H1 (cell line): ENCODE data around the gene CAPZA2. TPM values are rescaled to one million over a fixed set of nuclear protein-coding genes. Genes with fewer than 3 reads are reported as not detected.

Source experiments
- CTCF ChIA-PET: fragments of 300-600 bp; sonication (Branson Sonifier 250); formaldehyde crosslinking; loops from one replicate; lab custom pipeline; 2021; ENCODE audit not compliant: partially characterized antibody; lab: Charles Lee
- POLR2A ChIA-PET: fragments of 300-600 bp; sonication (Branson Sonifier 250); formaldehyde crosslinking; loops from one replicate; lab custom pipeline; 2021; ENCODE audit warnings: inconsistent platforms; ENCODE audit not compliant: partially characterized antibody; lab: Charles Lee
- DNase-seq, 2 experiments: peaks; one replicate each; pipeline versions ENCODE4 v3.0.0 to v3.0.0-alpha.2; 2010 to 2022; ENCODE audit warnings: low spot score in 2 of 2, low read depth in 1 of 2, mixed read lengths in 1 of 2
- FAIRE-seq: peaks from 2 replicates; lab custom pipeline; 2011; peaks lifted over from hg19 to GRCh38; lab: Jason Lieb, UNC
- H2AFZ ChIP-seq: 2 replicates; pipeline ENCODE4 v1.8.1; 2012; ENCODE audit warnings: low read length, inconsistent platforms
- H2AK5ac ChIP-seq: 2 replicates; pipeline ENCODE4 v1.6.1; 2013; ENCODE audit warnings: low read depth, low read length
- H2BK120ac ChIP-seq: replicated peaks from 2 replicates; pipeline ENCODE3; 2013; ENCODE audit warnings: low read depth, low read length, inconsistent platforms
- H2BK12ac ChIP-seq: 2 replicates; pipeline ENCODE4 v1.6.1; 2013; ENCODE audit warnings: low read depth, low read length
- H2BK15ac ChIP-seq: 2 replicates; pipeline ENCODE4 v1.6.1; 2013; ENCODE audit warnings: low read length
- H2BK20ac ChIP-seq: 2 replicates; pipeline ENCODE4 v1.6.1; 2013; ENCODE audit warnings: low read length
- H2BK5ac ChIP-seq: 2 replicates; pipeline ENCODE4 v1.6.1; 2013; ENCODE audit warnings: low read depth, low read length
- H3K14ac ChIP-seq: 2 replicates; pipeline ENCODE4 v1.6.1; 2013; ENCODE audit warnings: inconsistent platforms; ENCODE audit not compliant: insufficient read length
- H3K18ac ChIP-seq: 2 replicates; pipeline ENCODE4 v1.6.1; 2013; ENCODE audit warnings: low read length; ENCODE audit errors: extremely low read depth
- H3K23ac ChIP-seq: 2 replicates; pipeline ENCODE4 v1.6.1; 2013; ENCODE audit warnings: inconsistent platforms; ENCODE audit not compliant: insufficient read length
- H3K23me2 ChIP-seq: 2 replicates; pipeline ENCODE4 v1.6.1; 2013; ENCODE audit warnings: low read depth, low read length
- H3K27ac ChIP-seq: 2 replicates; pipeline ENCODE4 v1.6.1; 2011; ENCODE audit warnings: low read depth, low read length, inconsistent platforms
- H3K27me3 ChIP-seq, 4 experiments: replicated peaks in 1 of 4; 1 replicate in 1 of 4; 2 replicates in 3 of 4; pipeline versions ENCODE4 v1.6.1 to v1.8.1; 2011 to 2013; ENCODE audit warnings: low read length in 3 of 4, mild to moderate bottlenecking in 3 of 4, inconsistent platforms in 2 of 4, mixed read lengths in 2 of 4, moderate library complexity in 1 of 4; ENCODE audit not compliant: control insufficient read depth in 3 of 4, insufficient read depth in 3 of 4; ENCODE audit errors: extremely low read depth in 1 of 4
- H3K36me3 ChIP-seq, 4 experiments: 2 replicates each; pipeline versions ENCODE4 v1.6.1 to v1.8.1; 2011 to 2013; ENCODE audit warnings: mild to moderate bottlenecking in 4 of 4, low read length in 3 of 4, moderate library complexity in 2 of 4, control low read depth in 1 of 4, inconsistent platforms in 1 of 4; ENCODE audit not compliant: insufficient read depth in 4 of 4, control insufficient read depth in 2 of 4
- H3K4ac ChIP-seq: replicated peaks from 2 replicates; pipeline ENCODE3; 2013; ENCODE audit warnings: low read length, low read depth, mixed read lengths, inconsistent platforms; ENCODE audit not compliant: insufficient read length
- H3K4me1 ChIP-seq, 4 experiments: replicated peaks in 1 of 4; 1 replicate in 1 of 4; 2 replicates in 3 of 4; pipeline versions ENCODE4 v1.6.1 to v1.8.1; 2011 to 2013; ENCODE audit warnings: low read length in 3 of 4, inconsistent platforms in 2 of 4, mixed read lengths in 1 of 4; ENCODE audit not compliant: insufficient read depth in 4 of 4, control insufficient read depth in 3 of 4
- H3K4me2 ChIP-seq, 2 experiments: 2 replicates each; pipeline versions ENCODE4 v1.6.1 to v1.8.1; 2011 to 2013; ENCODE audit warnings: low read depth in 2 of 2, low read length in 2 of 2, control low read depth in 1 of 2, inconsistent platforms in 1 of 2, mild to moderate bottlenecking in 1 of 2; ENCODE audit not compliant: insufficient read depth in 1 of 2
- H3K4me3 ChIP-seq, 4 experiments: fragments of 200-600, 300-600 bp in 1 of 4; sonication (generic), shearing (Covaris generic), sonication (Bioruptor Twin) in 1 of 4; 2 replicates each; pipeline versions ENCODE4 v1.5.1 to v1.8.1; 2011 to 2016; ENCODE audit warnings: low read length in 4 of 4, low read depth in 3 of 4, control low read depth in 2 of 4, inconsistent platforms in 2 of 4, mild to moderate bottlenecking in 2 of 4, mixed read lengths in 1 of 4, moderate library complexity in 1 of 4; ENCODE audit not compliant: insufficient read depth in 2 of 4; ENCODE audit errors: extremely low read depth in 1 of 4
- H3K56ac ChIP-seq: replicated peaks from 2 replicates; pipeline ENCODE3; 2013; ENCODE audit warnings: low read depth, mild to moderate bottlenecking, mixed read lengths, low read length, inconsistent platforms; ENCODE audit not compliant: insufficient read length
- H3K79me1 ChIP-seq: 2 replicates; pipeline ENCODE4 v1.6.1; 2013; ENCODE audit warnings: low read depth, low read length, control low read depth
- H3K79me2 ChIP-seq, 2 experiments: 2 replicates each; pipeline versions ENCODE4 v1.6.1 to v1.8.1; 2012 to 2013; ENCODE audit warnings: low read length in 2 of 2, mild to moderate bottlenecking in 2 of 2, inconsistent platforms in 1 of 2; ENCODE audit not compliant: insufficient read depth in 2 of 2, control insufficient read depth in 1 of 2
- H3K9ac ChIP-seq, 4 experiments: replicated peaks in 1 of 4; 1 replicate in 1 of 4; 2 replicates in 3 of 4; pipeline versions ENCODE4 v1.6.1 to v1.8.1; 2011 to 2013; ENCODE audit warnings: low read depth in 3 of 4, low read length in 3 of 4, control low read depth in 2 of 4, mild to moderate bottlenecking in 2 of 4, moderate library complexity in 2 of 4, inconsistent platforms in 1 of 4; ENCODE audit errors: extremely low read depth in 1 of 4
- H3K9me3 ChIP-seq, 2 experiments: 2 replicates each; pipeline versions ENCODE4 v1.6.1 to v1.8.1; 2012 to 2013; ENCODE audit warnings: mild to moderate bottlenecking in 2 of 2, moderate library complexity in 2 of 2, control low read depth in 1 of 2, inconsistent platforms in 1 of 2, low read depth in 1 of 2, low read length in 1 of 2, mixed read lengths in 1 of 2; ENCODE audit not compliant: insufficient read depth in 2 of 2
- H4K20me1 ChIP-seq, 2 experiments: replicated peaks in 1 of 2; 2 replicates each; pipeline versions ENCODE3 to v1.8.1; 2011 to 2013; ENCODE audit warnings: inconsistent platforms in 2 of 2, low read length in 2 of 2, mild to moderate bottlenecking in 1 of 2; ENCODE audit not compliant: insufficient read depth in 2 of 2, control insufficient read depth in 1 of 2
- H4K5ac ChIP-seq: 2 replicates; pipeline ENCODE4 v1.6.1; 2013; ENCODE audit warnings: low read length, low read depth, mixed read lengths, inconsistent platforms; ENCODE audit not compliant: insufficient read length
- H4K8ac ChIP-seq: 2 replicates; pipeline ENCODE4 v1.8.0; 2013; ENCODE audit warnings: mild to moderate bottlenecking, moderate library complexity, low read length, inconsistent platforms; ENCODE audit not compliant: insufficient read depth; ENCODE audit errors: extremely low read depth
- H4K91ac ChIP-seq: replicated peaks from 2 replicates; pipeline ENCODE3; 2013; ENCODE audit warnings: low read length, mixed read lengths, inconsistent platforms; ENCODE audit not compliant: insufficient read length
- CBX8 ChIP-seq: fragments of 300-800, 300-1000 bp; sonication (generic); IDR thresholded peaks from 2 replicates; pipeline ENCODE4 v1.7.1; 2016; ENCODE audit warnings: low read depth, low read length, borderline replicate concordance
- CHD2 ChIP-seq: IDR thresholded peaks from 2 replicates; pipeline ENCODE4 v1.6.1; 2012; ENCODE audit warnings: low read length, improper control_type of control experiment
- CREB1 ChIP-seq: IDR thresholded peaks from 2 replicates; pipeline ENCODE4 v1.6.1; 2012; ENCODE audit warnings: inconsistent platforms
- E2F6 ChIP-seq: IDR thresholded peaks from 2 replicates; pipeline ENCODE4 v1.6.1; 2012; ENCODE audit warnings: inconsistent platforms
- HDAC2 ChIP-seq, 2 experiments: fragments of 300-600 bp in 1 of 2; sonication (generic) in 1 of 2; IDR thresholded peaks; 2 replicates each; pipeline ENCODE4 v1.6.1; 2011 to 2012; ENCODE audit warnings: low read depth in 2 of 2, low read length in 2 of 2, mild to moderate bottlenecking in 2 of 2, moderate library complexity in 2 of 2, borderline replicate concordance in 1 of 2, inconsistent platforms in 1 of 2
- MAX ChIP-seq: IDR thresholded peaks from 2 replicates; pipeline ENCODE4 v1.6.1; 2012; ENCODE audit warnings: inconsistent platforms
- POLR2A ChIP-seq, 2 experiments: IDR thresholded peaks; 1 replicate in 1 of 2; 2 replicates in 1 of 2; pipeline ENCODE4 v1.6.1; 2011; ENCODE audit warnings: low read depth in 2 of 2, low read length in 2 of 2, mild to moderate bottlenecking in 2 of 2; ENCODE audit errors: control extremely low read depth in 1 of 2
- POLR2AphosphoS5 ChIP-seq: IDR thresholded peaks from 2 replicates; pipeline ENCODE4 v1.6.1; 2011; ENCODE audit warnings: low read depth, low read length
- TAF1 ChIP-seq: IDR thresholded peaks from 2 replicates; pipeline ENCODE4 v1.6.1; 2011; ENCODE audit warnings: mild to moderate bottlenecking, low read depth, low read length
- TEAD4 ChIP-seq: IDR thresholded peaks from 2 replicates; pipeline ENCODE4 v1.6.1; 2012; ENCODE audit warnings: low read depth, low read length, inconsistent platforms, mixed read lengths
- WGBS, 2 experiments: shearing (Covaris generic) in 1 of 2; methylation state at CpG; one replicate each; pipeline versions ENCODE4 v1.1.6 to v1.1.7; 2013 to 2015; ENCODE audit warnings: low lambda C conversion rate in 2 of 2, mixed read lengths in 2 of 2, inconsistent platforms in 1 of 2, low coverage in 1 of 2, missing lambda C conversion rate in 1 of 2; ENCODE audit not compliant: insufficient replicate concordance in 2 of 2, insufficient coverage in 1 of 2, insufficient read length in 1 of 2; ENCODE audit errors: extremely low coverage in 1 of 2, missing lambda C conversion rate in 1 of 2; 5-methylcytosine and 5-hydroxymethylcytosine counted together
- polyA plus RNA-seq, 7 experiments: library from polyadenylated mRNA; depleted of rRNA in 3 of 7; stranded (reverse) in 5 of 7; unstranded in 2 of 7; fragments of >200 nt in 5 of 7; fragments of 200-250 nt in 2 of 7; gene quantifications; 1 replicate in 5 of 7; 2 replicates in 1 of 7; 4 replicates in 1 of 7; pipeline versions ENCODE4 v1.2.1 to v1.2.3, GENCODE V29; 2011 to 2013; ENCODE audit warnings: missing spikeins in 2 of 7, mixed read lengths in 2 of 7
- total RNA-seq: library from RNA; stranded (reverse); fragmentation: NEBNext Ultra II Directional; extraction: Animal tissue kit (Norgen Biotek cat#: 25700); gene quantifications from 2 replicates; pipeline ENCODE4 v1.2.1, GENCODE V29; 2021

The CAPZA2 gene
- total and polyA plus RNA-seq, 2 of the 8 experiments (the other 6 are each of a cell fraction or from before 2014, with no cell fraction given), result 33.2 to 145 TPM

GRCh38 chr7:116953906-116954838, 91.8 kb downstream of the CAPZA2 start:
- peak overlapping the region; percentile 3 for H3K14ac ChIP-seq
- peak overlapping the region; percentile 56 for H3K18ac ChIP-seq
- peaks cover 3% of the 10 kb centered on the region for H3K23me2 ChIP-seq
- H4K91ac ChIP-seq, result no peak overlapping the region
- peaks cover 0 to 29% of the 10 kb centered on the region in 2 experiments; a peak in 2 of 4 replicates for H3K79me2 ChIP-seq
- H2BK120ac ChIP-seq, result no peak overlapping the region
- peak overlapping the region; percentile 80 to 97 (median 89) for H3K4me3 ChIP-seq
- no peaks in the 10 kb centered on the region for H3K79me1 ChIP-seq
- H3K9ac ChIP-seq, result peak overlapping the region; percentile 76 to 96 (median 92)
- WGBS, 2 experiments, result 3% methylated on average over 30 of the region's 63 CpGs; no CpG with 5 or more reads in 1 of the 2 experiments
- H3K27ac ChIP-seq, result peak overlapping the region; percentile 87
- no peaks in the 10 kb centered on the region for H3K27me3 ChIP-seq
- peak; percentile 64 to 74 for DNase-seq
- H2BK12ac ChIP-seq, result no peak overlapping the region
- H2BK15ac ChIP-seq, result no peak overlapping the region
- peak overlapping the region; percentile 53 for H4K5ac ChIP-seq
- H3K36me3 ChIP-seq, result no peaks in the 10 kb centered on the region
- no peak overlapping the region for H2BK20ac ChIP-seq
- no peak overlapping the region for H3K4ac ChIP-seq
- peak; percentile 48 for FAIRE-seq
- H3K4me2 ChIP-seq, result peak overlapping the region; percentile 80 to 85
- ChIA-PET POLR2A (interaction anchor here (0.8 to 3.4 kb wide), 12 partner anchors 8 to 287 kb away, joined by 3 to 34 read pairs (median 4); no protein-coding TSS in a partner anchor), CTCF (interaction anchor here (0.6 to 2.7 kb wide), 9 partner anchors 10 to 258 kb away, joined by 3 to 10 read pairs (median 3); no protein-coding TSS in a partner anchor)
- no peak overlapping the region for H3K23ac ChIP-seq
- H3K56ac ChIP-seq, result peak overlapping the region; percentile 13
- peak overlapping the region; percentile 62; the same call in 1 of the 2 replicates for H2BK5ac ChIP-seq
- H3K9me3 ChIP-seq, result no peaks in the 10 kb centered on the region
- no peak overlapping the region for H2AK5ac ChIP-seq
- peaks cover 0 to 12% (median 6%) of the 10 kb centered on the region in 4 experiments; a peak in 3 of 7 replicates for H3K4me1 ChIP-seq
- no peaks in the 10 kb centered on the region for H4K20me1 ChIP-seq
- no peak overlapping the region for H2AFZ ChIP-seq
- H4K8ac ChIP-seq, result peak overlapping the region; percentile 95; the same call in 1 of the 2 replicates
- TF ChIP-seq POLR2AphosphoS5, result peak; percentile 70
- peak in 1 of 2 experiments; percentile 50; a peak in 1 of 3 replicates for TF ChIP-seq POLR2A (IDR thresholded peaks at IDR 0.05; ENCODE audit: control extremely low read depth in 1 of 2, low read depth in 2 of 2, low read length in 2 of 2)
- TF ChIP-seq MAX, result peak; percentile 89
- 0 out of 4 replicates have a peak, but pooled peaks of 1 of the 2 experiments have one; percentile 55 for TF ChIP-seq HDAC2 (IDR thresholded peaks at IDR 0.05; ENCODE audit: borderline replicate concordance in 1 of 2, low read depth in 2 of 2, low read length in 2 of 2)
- peak; percentile 89 for TF ChIP-seq TEAD4
- TF ChIP-seq CHD2, result no peak
- peak; percentile 93 for TF ChIP-seq CREB1
- peak; percentile 65; the same call in 1 of the 2 replicates for TF ChIP-seq E2F6
- peak; percentile 66 for TF ChIP-seq TAF1
- TF ChIP-seq CBX8, result no peak
